Ovary (tissue), 9 donors: ENCODE results near the gene DUSP1. TPM values are rescaled to one million over a fixed set of nuclear protein-coding genes. Genes with fewer than 3 reads are reported as not detected.

ENCODE experiments used
- DNase-seq, 5 donors: peaks; one replicate each; pipeline ENCODE4 v3.0.0-alpha.2; 2019 to 2020
- H3K27ac ChIP-seq, 2 donors: fragments of 200-600 bp; one replicate each; pipeline versions ENCODE4 v1.5.1 to v1.8.0; 2019 to 2022
- H3K27me3 ChIP-seq: fragments of 200-600 bp; one replicate; pipeline ENCODE4 v1.8.0; 2022
- H3K36me3 ChIP-seq: fragments of 200-600 bp; sonication (generic); one replicate; pipeline ENCODE4 v1.5.1; 2019
- H3K4me1 ChIP-seq: one replicate; pipeline ENCODE4 v1.8.1; 2013; ENCODE audit warnings: mild to moderate bottlenecking, moderate library complexity; ENCODE audit not compliant: insufficient read depth
- H3K4me3 ChIP-seq: fragments of 200-600 bp; sonication (generic); one replicate; pipeline ENCODE4 v1.5.1; 2017
- H3K9me3 ChIP-seq, 2 donors: fragments of 200-600 bp in 1 of 2; sonication (generic) in 1 of 2; one replicate each; pipeline versions ENCODE4 v1.5.1 to v1.8.1; 2013 to 2019; ENCODE audit warnings: mild to moderate bottlenecking in 1 of 2, moderate library complexity in 1 of 2
- CTCF ChIP-seq, 3 donors: fragments of 450-650 bp in 2 of 3; fragments of 200-600 bp in 1 of 3; IDR thresholded peaks; one replicate each; pipeline versions ENCODE4 v1.5.1 to v1.8.0; 2016 to 2022; ENCODE audit warnings: antibody characterized with exemption in 3 of 3, mild to moderate bottlenecking in 1 of 3
- EP300 ChIP-seq: sonication (generic); formaldehyde crosslinking; IDR thresholded peaks from one replicate; pipeline ENCODE4 v1.6.1; 2017; ENCODE audit warnings: antibody characterized with exemption
- POLR2A ChIP-seq: fragments of 450-650 bp; IDR thresholded peaks from one replicate; pipeline ENCODE4 v1.6.1; 2017; ENCODE audit warnings: antibody characterized with exemption, mild to moderate bottlenecking, moderate library complexity
- WGBS, 3 donors: extraction: QIAGEN DNeasy Blood & Tissue Kit in 1 of 3; methylation state at CpG; one replicate each; pipeline versions ENCODE4 v1.1.5 to v1.1.7; 2013 to 2017; 5-methylcytosine and 5-hydroxymethylcytosine counted together
- intact Hi-C, 4 donors: fragments of 100-400 bp; cut with DNase I; formaldehyde crosslinking; loops; one replicate each; pipeline versions ENCODE4 v1.11.0 to v1.15.1; 2022 to 2023
- polyA plus RNA-seq, 2 donors: library from polyadenylated mRNA; stranded (reverse); fragments of 200-250 nt in 1 of 2; fragments of 350-450 nt in 1 of 2; fragmentation: Illumina TruSeq in 1 of 2; extraction: RNeasy Lipid Tissue Mini Kit (QIAGEN cat#74804) in 1 of 2; gene quantifications; one replicate each; pipeline ENCODE4 v1.2.3, GENCODE V29; 2013 to 2014
- total RNA-seq, 7 donors: library from RNA; depleted of rRNA in 2 of 7; stranded (reverse); fragments of >200 nt in 2 of 7; fragmentation: NEBNext Ultra II Directional in 3 of 7; extraction: Animal tissue kit (Norgen Biotek cat#: 25700) in 3 of 7; gene quantifications; one replicate each; pipeline versions ENCODE4 v1.1.0 to v1.2.4, GENCODE V29; 2016 to 2023
- donor health status: DM: no; HTN: no; CAD: no; lungs with moderate emphysema.
- donor health status: DM: no; HTN: no; CAD: no.
- donor health status: Bipolar disorder and iron deficiency.
- donor health status: DM: yes; HTN: yes; CAD: no.
- donor health status: DM: no; HTN: no; CAD: no.
- donor health status: DM: yes; HTN: yes; CAD: no.

DUSP1 gene
- total and polyA plus RNA-seq, 9 donors: 112 to 2,672 (median 201) TPM

- intact Hi-C loops: loop anchor here in 3 of 4 donors (2.0 to 10.0 kb wide), 7 partner anchors 23 to 131 kb away; partner anchors contain the start of gene ERGIC1 (in 1 of the 3)
- 1 to 2% (median 1%) methylated on average over 33 to 40 of the region's 40 CpGs for WGBS, 3 donors
- no peak for TF ChIP-seq EP300
- Histone ChIP-seq H3K4me1 (peaks cover 8% of the 10 kb centered on the region), H3K9me3 (no peaks in the 10 kb centered on the region), H3K27me3 (no peaks in the 10 kb centered on the region), H3K36me3 (no peaks in the 10 kb centered on the region), H3K4me3 (peak overlapping the region; percentile 38), H3K27ac (peak overlapping the region; percentile 95 to 98)
- DNase-seq: no peak
Observed at GRCh38 chr5:172771439-172772111, 580 bp upstream of the DUSP1 start.

GRCh38 chr5:172770374-172770674 lies 671 bp downstream of the DUSP1 start:
- Histone ChIP-seq H3K4me3 (peak overlapping the region; percentile 82), H3K9me3 (no peaks in the 10 kb centered on the region), H3K4me1 (peaks cover 8% of the 10 kb centered on the region), H3K27ac (peak overlapping the region; percentile 98 to 99), H3K27me3 (no peaks in the 10 kb centered on the region), H3K36me3 (no peaks in the 10 kb centered on the region)
- TF ChIP-seq POLR2A (no peak), EP300 (no peak), CTCF (IDR thresholded peaks at IDR 0.05) (no peak)
- DNase-seq: no peak
- intact Hi-C loops: loop anchor here in 3 of 4 donors (2.0 to 10.0 kb wide), 6 partner anchors 53 to 132 kb away; partner anchors contain the start of gene ERGIC1 (in 1 of the 3)
- 0 to 1% (median 0%) methylated on average over 29 of the region's 29 CpGs for WGBS, 3 donors

- H3K9me3 ChIP-seq: no peaks in the 10 kb centered on the region
- peak; percentile 54 to 73 (median 70) for DNase-seq
- TF ChIP-seq EP300 (no peak), CTCF (IDR thresholded peaks at IDR 0.05) (no peak), POLR2A (no peak)
- 13 to 20% (median 17%) methylated on average over 21 of the region's 21 CpGs for WGBS, 3 donors
- H3K4me3 ChIP-seq: peak overlapping the region; percentile 82
- no peaks in the 10 kb centered on the region for H3K27me3 ChIP-seq
- intact Hi-C loops: loop anchor here in 3 of 4 donors (2.0 to 10.0 kb wide), 7 partner anchors 52 to 133 kb away; partner anchors contain the start of gene ERGIC1 (in 1 of the 3)
- H3K36me3 ChIP-seq: no peaks in the 10 kb centered on the region
- peaks cover 11% of the 10 kb centered on the region for H3K4me1 ChIP-seq
- H3K27ac ChIP-seq: peak overlapping the region; percentile 98 to 99
Observed at GRCh38 chr5:172769616-172770373, 1.2 kb downstream of the DUSP1 start.

- 57 to 73% (median 58%) methylated on average over 2 of the region's 2 CpGs for WGBS, 3 donors
- no peak for DNase-seq
- intact Hi-C loops: loop anchor here in 3 of 4 donors (2.0 to 5.0 kb wide), 3 partner anchors 52 to 133 kb away; no protein-coding TSS in a partner anchor
- H3K9me3 ChIP-seq: no peaks in the 10 kb centered on the region
- peak overlapping the region; percentile 82 for H3K4me3 ChIP-seq
- peak overlapping the region; percentile 98 to 99 for H3K27ac ChIP-seq
- TF ChIP-seq EP300: no peak
- peaks cover 11% of the 10 kb centered on the region for H3K4me1 ChIP-seq
- H3K36me3 ChIP-seq: no peaks in the 10 kb centered on the region
- H3K27me3 ChIP-seq: no peaks in the 10 kb centered on the region
Observed at GRCh38 chr5:172769342-172769615, 1.7 kb downstream of the DUSP1 start.

GRCh38 chr5:172768573-172769341 lies 2.2 kb downstream of the DUSP1 start:
- WGBS, 3 donors: 57 to 76% (median 70%) methylated on average over 20 of the region's 20 CpGs
- DNase-seq: peak in 2 of 5 donors; percentile 51 to 60
- peak overlapping the region; percentile 82 for H3K4me3 ChIP-seq
- TF ChIP-seq POLR2A: no peak
- no peak for TF ChIP-seq EP300
- H3K4me1 ChIP-seq: peaks cover 11% of the 10 kb centered on the region
- H3K27ac ChIP-seq: peak overlapping the region; percentile 98 to 99
- no peaks in the 10 kb centered on the region for H3K9me3 ChIP-seq
- H3K36me3 ChIP-seq: no peaks in the 10 kb centered on the region
- no peaks in the 10 kb centered on the region for H3K27me3 ChIP-seq
- intact Hi-C loops: loop anchor here in 3 of 4 donors (2.0 to 5.0 kb wide), 3 partner anchors 51 to 134 kb away; no protein-coding TSS in a partner anchor
